GM21360 (cell line): ENCODE results near the gene GALNT9.
"Not testable (repeated sequence)": the region's sequence is repeated elsewhere in the genome, so short reads cannot be mapped to it uniquely, and the experiment has no call there.

ENCODE experiments used
- ATAC-seq: cut with Tn5 transposase; IDR thresholded peaks from one replicate; pipeline ENCODE4 v1.9.1; 2021; ENCODE audit warnings: mild to moderate bottlenecking, moderate library complexity; ENCODE audit not compliant: unreplicated experiment

GALNT9 gene

DNA sequence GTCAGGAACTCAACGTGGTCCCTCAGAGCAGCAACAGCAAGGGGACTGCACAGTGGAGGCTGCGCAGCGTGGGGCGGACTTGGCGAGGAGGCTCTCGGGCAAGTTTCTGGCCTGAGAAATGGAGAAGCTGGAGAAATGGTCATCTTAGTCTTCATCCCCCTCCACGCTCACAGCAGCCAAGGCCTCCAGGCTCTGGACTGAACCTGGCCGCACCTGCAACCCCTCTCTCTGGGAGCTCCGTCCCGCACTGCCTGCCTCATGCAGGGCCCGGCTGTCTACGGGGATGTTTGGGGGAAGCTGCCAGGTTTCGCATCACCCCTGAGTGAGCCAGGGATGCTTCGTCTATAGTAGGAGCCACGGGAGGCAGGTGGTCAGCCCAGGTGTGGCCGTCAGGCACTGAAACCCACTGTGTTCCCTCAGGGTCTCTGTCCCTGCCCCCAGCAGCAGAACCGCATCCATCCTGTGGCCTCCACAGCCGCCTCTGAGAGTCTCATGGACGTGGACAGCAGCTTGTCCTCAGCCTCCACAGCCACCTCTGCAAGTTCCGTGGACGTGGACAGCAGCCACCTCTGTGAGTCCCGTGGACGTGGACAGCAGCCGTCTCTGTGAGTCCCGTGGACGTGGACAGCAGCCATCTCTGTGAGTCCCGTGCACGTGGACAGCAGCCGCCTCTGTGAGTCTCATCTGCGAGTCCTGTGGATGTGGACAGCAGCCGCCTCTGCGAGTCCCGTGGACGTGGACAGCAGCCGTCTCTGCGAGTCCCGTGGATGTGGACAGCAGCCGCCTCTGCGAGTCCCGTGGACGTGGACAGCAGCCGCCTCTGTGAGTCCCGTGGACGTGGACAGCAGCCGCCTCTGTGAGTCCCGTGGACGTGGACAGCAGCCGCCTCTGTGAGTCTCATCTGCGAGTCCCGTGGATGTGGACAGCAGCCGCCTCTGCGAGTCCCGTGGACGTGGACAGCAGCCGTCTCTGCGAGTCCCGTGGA, 29.1 kb upstream of the GALNT9 start:
- not testable (repeated sequence) for ATAC-seq

DNA sequence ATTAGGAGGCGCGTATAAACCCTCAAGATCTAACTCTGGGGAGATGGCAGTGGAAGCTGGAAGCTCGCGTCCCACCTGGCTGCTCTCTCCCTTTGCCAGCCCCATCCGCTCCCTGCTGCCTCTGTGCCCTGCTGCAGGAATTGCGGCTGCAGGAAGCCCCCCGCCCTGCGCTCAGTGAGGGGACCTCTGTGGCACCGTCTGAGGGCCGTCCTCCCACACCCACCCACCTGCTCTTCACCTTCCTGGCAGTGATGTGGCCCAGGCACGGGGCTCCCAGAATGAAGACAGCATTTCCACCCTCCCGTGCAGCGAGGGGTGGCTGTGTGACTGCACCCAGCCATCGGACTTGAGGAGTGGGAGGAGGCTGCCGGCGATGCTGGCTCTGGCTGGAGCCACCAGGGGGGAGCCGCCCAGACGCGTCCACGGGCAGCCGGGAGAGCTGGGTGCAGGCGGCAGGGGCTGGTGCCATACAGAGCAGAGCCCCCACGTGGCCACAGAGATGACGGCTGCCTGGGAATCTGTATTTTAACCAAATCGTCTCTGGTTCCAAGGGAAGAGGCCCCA, 28.3 kb upstream of the GALNT9 start:
- no peak for ATAC-seq

DNA sequence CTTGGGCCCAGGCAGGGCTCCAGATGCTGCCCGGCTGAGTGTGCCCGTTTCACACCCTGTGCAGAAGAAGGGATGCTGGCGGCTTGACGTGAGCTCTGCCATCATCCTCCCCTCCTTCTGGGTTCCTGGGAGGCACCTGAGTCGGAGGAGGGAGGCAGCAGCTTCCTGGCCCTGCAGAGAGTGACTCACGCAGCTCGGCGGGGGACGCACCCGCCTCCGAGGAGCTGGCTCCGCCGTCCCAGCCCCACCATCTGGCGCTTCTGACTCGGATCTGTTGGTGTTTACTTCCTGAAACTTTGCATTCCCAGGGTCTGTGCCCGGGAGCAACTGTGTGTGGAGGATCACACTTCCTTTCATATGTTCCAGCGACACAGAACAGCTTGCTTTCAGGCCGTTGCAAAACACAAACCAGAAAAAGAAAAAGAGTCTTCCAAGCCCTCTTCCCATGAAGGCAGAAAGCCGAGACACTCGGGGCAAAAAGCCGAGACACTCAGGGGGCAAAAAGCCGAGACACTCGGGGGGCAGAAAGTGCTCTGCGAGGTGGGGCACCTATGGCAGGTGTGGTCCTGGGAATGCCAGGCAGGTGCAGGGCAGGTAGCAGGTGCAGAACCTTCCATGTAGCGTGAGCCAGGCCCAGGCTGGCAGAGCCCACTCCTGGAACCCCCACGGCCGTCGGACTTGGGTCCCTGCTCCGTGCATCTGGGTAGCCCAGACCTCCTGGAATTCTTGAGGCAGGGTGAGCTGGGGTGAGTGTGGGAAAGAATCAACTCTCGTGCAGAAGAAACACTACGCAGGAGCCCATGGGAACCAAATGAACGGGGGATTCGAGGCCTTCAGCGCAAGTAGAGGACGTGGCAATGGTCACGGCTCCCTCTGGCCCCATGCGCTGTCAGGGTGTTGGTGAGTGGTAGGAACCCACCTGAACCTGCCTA, 27.6 kb upstream of the GALNT9 start:
- ATAC-seq = no peak

DNA sequence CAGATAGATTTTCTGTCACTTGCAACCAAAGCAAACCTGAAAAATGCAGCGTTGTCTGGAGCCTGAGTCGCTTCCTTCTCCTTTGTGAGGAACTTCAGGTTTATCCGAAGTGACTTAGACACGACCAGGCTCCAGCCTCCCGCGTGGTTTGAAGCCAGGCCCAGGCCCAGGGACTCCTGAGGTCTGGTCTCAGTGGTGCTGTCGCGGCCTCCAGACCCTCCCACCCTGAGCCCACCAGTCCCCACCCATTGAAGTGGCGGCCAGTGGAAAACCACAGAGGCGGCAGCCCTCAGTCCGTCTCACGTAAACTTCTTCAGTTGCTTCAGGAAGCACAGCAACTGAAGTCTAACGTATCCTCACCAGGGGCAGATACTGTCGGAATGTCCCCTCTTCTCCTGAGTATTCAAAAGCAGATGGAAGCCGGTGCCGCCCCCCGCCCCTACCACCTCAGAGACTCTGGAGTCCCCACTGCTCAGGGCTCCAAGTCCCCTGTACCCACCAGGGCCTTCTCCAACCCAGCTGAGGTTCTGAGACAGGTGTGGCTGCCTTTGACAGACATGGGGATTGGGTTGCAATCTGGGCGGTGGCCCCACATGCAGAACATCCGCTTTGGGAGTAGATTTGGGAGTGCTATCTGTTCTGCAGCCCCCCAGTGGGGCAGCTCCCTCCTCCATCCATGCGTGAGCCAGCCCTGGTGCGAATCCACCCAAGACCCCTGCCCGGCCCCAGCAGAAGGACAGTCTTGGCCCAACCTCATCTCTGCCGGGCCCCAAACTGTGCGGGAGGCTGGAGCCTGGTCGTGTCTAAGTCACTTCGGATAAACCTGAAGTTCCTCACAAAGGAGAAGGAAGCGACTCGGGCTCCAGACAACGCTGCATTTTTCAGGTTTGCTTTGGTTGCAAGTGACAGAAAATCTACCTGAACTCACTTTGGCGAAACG, 26.6 kb upstream of the GALNT9 start:
- ATAC-seq = no peak

DNA sequence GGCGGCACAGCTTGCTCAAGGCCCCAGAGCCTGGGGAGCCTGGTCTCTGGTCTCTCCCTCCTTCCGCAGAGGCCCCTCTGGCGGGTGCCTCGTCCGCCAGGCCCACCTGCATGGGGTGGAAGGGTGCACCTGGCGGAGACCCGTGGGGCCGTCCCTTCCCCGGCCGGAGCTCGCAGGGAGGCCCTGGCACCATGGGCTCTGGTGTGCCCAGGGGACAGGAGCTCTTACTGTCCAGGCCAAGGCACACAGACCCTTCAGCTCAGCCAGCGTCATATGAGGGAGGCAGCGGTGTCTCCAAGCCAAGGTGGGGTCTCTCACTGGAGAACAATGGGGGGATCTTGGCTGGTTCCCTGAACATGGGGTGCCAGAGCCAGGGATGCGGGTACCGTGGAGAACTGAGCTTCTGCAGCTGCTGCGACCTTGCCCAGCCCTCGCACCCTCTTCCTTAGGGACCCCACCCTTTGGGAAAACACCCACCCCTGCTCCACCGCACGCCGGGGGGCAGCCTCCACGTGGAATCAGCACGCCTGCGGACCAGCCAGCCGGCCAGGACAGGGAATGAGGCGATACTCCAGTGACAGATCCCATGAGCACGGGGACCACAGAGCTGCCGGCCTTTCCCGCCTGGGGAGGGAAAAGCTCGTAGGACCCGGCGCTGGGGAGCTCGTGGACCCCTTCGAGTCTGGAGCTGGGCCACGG, 25.7 kb upstream of the GALNT9 start:
- no peak for ATAC-seq

DNA sequence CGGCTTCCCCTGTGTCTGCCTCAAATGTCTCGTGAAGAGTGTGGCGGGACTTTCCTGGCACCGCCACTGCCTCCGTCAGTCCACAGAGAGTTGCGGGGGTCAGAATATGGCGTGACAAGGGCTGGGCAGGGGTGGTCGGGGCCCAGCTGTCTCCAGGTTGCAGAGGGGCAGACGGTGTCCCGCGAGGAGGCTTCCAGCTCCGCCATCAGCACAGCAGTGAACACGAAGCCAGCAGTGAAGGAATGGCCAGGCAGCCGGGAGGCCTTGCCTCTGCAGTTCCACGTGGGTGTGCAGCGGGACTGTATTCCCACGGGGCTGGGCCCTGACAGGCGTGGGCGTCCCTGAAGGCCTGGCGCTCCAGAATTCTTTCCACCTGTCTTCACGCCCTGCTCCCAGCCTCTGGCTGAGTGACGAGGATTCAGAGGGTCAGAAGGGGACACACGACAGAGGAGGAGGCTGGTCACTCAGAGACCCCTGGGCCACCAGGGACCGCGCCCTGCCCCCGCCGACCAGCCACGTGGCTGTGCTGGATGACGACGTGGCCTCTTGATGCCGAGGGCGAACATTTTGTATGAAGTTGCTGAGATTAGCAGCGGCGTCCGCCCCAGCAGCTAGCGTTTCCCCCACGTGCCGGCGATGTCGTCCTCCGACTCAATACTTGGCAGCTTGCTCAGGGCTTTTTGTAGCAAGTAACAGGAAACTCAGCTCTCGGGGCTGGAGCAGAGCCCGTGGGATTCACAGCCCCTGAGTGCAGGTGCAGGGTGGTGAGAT, 25.0 kb upstream of the GALNT9 start:
- ATAC-seq = no peak

DNA sequence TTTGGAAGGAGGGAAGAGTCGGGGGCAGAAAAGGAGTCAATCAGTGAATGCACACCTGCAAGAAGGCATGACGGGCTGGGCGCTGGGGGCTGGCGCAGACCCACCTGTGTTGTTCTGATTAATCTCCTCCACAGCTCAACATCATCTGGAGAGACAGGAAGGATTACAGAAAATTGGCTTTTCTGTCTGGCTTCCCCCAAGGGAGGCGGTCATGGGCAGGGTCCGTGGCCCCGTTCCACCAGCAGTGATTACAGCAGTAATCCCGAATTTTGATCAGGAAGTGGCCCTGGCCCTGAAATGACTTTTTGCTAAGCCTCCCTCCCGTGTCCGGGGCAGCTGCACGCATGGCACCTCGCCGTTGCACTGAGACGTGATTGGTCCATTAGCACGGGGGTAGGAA, 24.4 kb upstream of the GALNT9 start:
- ATAC-seq = no peak

DNA sequence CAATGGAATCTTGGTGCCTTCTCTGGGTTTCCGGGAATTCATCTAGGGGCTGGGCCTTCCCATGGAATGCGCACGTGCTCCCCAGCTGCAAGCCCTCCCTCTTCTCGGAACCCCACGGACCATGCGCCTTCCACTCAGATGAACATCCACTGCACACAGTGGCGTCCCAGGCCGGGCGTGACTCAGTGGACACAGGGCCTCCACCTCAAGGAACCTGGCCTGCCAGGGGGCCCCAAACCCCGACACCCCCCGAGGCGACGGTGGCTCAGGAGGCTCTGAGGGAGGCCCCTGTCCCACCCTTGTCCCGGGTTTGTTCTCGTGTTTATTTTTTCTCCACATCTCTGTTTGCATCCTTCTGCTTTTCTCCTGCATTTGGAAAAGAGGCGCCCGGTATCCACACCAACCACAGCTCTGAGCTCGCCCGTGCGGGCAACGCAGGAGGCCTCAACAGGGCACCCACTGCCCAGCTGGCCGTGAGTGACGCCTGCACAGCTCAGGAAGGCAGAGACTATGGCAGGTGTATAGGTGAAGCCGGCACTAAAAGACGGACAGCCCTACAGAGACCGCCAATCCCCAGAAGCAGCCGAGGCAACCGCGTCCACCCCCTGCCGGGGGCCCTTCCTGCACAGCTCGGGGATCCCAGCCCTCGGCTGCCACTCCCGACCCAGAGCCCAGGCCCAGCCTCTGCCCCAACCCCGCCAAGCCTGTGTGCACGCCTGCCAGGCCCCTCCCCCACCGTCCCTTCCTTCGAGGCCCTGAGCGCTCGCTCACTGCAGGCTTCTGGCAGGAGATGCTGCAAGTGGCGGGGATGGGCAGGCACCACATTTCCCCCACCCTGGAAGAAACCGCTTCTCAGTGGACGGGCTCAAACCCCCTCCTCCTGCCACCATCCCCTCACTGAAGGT, 23.8 kb upstream of the GALNT9 start:
- ATAC-seq = no peak

DNA sequence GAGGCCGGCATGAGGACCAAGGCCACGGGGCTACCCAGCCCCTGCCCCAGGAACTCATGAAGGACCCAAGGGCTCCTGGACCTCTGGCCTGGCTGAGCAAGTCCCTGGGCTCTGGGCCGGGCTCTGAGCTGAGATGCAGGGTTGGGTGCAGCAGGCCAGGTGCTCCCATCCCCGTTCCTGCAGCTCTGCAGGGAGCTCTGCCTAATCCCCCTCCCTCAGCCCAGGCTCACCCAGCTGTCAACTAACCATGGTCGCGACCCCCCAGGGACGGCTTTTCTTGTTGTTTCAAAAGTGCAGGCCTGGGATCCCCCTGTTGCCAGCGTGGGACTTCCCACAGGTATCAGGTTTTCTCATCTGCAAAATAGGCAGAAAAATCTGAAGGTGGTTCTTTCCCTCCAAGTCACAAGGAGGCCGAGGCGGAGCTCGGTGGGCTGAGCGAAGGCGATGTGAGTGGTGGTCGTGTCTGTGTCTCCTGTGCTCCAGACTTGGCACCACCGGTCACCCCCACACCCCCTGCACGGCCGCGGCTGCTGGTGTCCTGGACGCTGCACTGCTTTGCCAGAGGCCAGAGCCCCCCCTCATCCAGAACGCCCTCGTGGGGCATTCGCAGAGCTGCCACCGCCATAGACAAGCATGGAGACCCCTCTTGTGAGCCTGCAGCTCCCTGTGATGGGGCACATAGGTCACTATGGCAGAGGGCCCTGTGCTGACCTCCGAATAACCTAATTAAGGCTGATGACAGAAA, 22.5 kb upstream of the GALNT9 start:
- no peak for ATAC-seq

DNA sequence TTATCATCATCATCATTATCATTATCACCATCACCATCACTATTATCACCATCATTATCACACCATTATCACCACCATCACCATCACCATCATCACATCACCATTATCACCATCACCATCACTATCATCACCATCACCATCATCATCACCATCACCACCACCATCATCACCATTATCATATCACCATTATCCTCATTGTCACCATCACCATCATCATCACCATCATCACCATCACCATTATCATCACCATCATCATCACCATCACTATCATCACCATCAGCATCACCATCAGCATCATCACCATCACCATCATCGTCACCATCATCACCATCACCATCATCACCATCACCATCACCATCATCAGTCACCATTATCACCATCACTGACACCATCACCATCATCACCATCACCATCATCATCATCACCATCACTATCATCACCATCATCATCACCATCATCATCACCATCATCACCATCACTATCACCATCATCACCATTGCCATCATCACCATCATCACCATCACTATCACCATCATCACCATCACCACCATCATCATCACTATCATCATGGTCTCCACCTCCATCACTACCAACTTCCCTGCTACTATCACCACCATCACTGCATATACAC, 20.2 kb upstream of the GALNT9 start:
- ATAC-seq = no peak

DNA sequence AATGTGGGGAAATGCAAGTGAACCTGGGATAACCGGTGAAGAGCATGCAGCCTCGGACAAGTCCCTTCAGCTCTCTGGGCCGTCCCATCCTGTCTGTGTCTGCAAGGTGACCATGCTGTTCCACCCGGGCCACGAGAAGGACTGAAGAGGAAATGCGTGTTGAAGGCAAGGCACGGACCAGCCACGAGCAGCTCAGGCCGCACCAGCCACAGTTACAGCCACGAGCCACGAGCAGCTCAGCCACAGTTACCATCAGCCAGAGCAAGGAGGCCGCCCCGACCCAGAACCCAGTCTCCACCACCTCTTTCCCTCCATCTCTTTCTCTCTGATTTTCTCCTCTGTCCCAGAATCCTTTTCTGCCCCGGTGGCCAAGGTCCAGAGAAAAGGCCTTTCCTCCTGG, 18.8 kb upstream of the GALNT9 start:
- no peak for ATAC-seq

DNA sequence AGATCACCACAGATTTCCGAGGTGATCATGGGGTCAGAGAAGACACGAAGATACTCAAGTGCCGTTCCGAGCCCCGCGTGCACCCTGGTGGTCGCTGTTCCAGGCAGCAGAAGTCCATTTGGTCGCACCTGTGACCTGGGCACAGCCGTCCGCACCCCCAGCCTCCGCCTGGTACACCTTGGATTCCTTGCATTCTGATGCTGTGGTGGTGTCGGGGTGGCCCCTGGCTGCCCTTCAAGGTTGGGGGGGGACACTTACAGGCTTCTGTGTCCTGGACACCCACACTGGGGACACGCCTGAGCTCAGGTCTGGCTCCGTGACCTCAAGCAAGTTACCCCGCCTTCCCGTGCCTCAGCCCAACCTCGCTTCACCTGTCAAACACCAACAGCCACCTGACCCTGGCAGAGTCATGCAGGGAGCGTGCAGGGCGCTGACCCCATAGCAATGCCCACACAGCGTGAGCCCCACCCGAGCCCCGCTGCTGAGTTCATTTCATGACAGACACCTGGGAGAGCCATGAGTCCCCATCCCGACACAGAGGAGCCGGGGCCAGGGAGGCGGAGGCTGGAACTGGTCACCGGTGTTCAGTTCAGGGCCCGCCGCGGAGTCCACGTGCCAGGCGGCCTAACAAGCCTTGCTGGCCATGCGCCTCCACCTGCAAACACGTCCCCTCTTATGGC, 17.9 kb upstream of the GALNT9 start:
- no peak for ATAC-seq

DNA sequence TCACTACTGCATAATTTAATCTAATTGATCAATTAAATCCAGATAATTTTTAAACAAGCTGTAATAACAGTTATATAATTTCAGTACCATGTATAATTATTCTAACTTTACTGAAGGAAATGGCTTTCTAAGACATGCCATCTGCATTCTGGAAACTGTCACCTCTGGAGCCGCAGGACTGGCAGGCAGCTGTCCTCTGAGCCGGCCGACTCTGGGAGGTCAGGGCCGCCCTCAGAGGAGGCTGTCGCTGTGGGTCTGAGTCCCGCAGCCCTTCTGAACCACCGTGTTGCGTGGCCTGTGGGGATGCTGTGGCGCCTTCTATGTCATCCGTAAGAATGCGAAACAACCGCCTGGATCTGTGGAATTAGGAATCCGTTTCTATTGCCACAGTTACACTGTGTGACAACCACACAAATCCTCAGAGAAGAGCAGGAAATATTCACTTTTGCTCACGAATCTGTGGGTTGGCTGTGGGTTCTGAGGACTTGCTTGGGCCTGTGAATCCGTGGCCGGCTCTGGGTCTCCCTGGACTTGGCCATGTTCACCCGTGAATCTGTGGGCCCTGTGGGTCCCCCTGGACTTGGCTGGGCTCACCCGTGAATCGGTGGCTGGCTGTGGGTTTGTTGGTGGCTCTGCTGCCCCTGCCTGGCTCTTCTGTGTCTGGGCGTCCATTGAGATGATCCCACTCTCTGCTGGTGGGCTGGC, 17.2 kb upstream of the GALNT9 start:
- ATAC-seq = no peak

DNA sequence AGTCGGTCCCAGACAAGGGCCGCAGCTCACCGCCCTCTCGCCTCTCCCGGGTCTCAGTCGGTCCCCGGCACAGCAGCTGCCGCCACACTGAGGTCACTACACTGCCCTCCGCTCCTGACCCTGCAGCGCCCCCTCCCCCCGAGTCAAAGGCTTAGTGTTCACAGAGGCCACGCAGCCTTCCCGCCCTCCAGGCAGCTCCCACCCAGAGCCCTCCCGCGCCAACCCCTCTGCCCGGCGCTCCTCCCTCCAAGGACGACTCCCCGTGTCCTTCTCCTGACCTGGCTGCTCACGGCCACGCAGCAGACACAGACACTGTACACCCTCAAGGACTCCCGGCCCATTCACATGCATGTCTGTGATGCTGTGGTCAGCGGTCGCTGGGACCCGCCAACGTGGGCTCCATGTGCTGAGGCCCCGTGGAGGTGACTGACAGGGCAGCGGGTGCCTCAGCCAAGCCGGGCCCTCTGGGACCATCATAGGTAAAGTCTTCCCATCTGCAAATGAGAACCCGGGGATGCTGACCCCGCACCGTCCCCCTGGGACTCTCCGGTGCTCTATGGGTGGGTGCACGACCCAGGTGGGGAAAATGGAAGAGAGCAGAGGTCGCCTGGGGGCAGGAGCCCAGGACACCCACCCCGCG, 16.3 kb upstream of the GALNT9 start:
- no peak for ATAC-seq

DNA sequence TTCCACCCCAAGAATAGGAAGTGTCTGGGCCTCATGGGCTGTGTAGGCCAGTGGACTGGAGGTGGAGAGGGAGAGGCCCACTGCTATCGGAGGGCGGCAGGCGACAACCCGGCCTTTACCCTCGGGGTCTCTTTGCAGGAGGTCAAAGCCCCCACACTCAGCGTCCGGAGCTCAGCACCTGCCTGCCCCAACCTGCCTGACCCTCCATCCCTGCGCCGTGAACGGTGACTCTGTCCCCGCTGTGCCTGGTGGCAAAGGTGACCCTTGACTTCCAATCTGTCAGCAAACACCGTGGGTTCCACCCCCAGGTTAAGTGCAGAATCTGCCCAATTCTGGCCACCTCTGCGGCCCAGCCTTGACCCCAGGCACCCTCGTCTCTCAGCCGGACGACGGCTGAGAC, 15.7 kb upstream of the GALNT9 start:
- ATAC-seq = no peak
